Activated CD4-positive, alpha-beta T cell treated with anti-CD3 and anti-CD28 coated beads for 36 hours (primary cell): Measurements from ENCODE around the gene PLEKHJ1. TPM values are rescaled to one million over a fixed set of nuclear protein-coding genes. Genes with fewer than 3 reads are reported as not detected.

Experiments used
- ATAC-seq: fragments of 200-7000 bp; cut with Tn5 transposase; one replicate; pipeline ENCODE4 v1.10.0; 2021; ENCODE audit warnings: mild to moderate bottlenecking, moderate library complexity
- CTCF ChIA-PET: fragments of 350-600 bp; sonication (Branson Sonifier 250); formaldehyde crosslinking; loops from one replicate; lab custom pipeline; 2021; ENCODE audit warnings: antibody characterized with exemption; lab: Charles Lee
- POLR2A ChIA-PET: fragments of 350-600 bp; sonication (Branson Sonifier 250); formaldehyde crosslinking; loops from one replicate; lab custom pipeline; 2021; ENCODE audit warnings: antibody characterized with exemption, inconsistent platforms; lab: Charles Lee
- DNase-seq: peaks from one replicate; pipeline ENCODE4 v3.0.0-alpha.2; 2020
- H3K27ac Mint-ChIP-seq: one replicate; pipeline ENCODE4 v1.8.0; 2021; ENCODE audit warnings: mixed read lengths
- H3K27me3 Mint-ChIP-seq: one replicate; pipeline ENCODE4 v1.8.0; 2021; ENCODE audit warnings: mixed read lengths
- H3K36me3 Mint-ChIP-seq: one replicate; pipeline ENCODE4 v1.8.0; 2021; ENCODE audit warnings: low read depth, mixed read lengths
- H3K4me1 Mint-ChIP-seq: one replicate; pipeline ENCODE4 v1.8.0; 2021; ENCODE audit warnings: mixed read lengths
- H3K4me3 Mint-ChIP-seq: one replicate; pipeline ENCODE4 v1.8.0; 2021; ENCODE audit warnings: mild to moderate bottlenecking, moderate library complexity, mixed read lengths
- H3K9me3 Mint-ChIP-seq: one replicate; pipeline ENCODE4 v1.8.0; 2021; ENCODE audit warnings: low read depth, mixed read lengths
- intact Hi-C, 2 experiments: fragments of 100-400 bp; cut with DNase I in 1 of 2; cut with micrococcal nuclease in 1 of 2; formaldehyde crosslinking; loops; one replicate each; pipeline versions ENCODE4 v1.14.2 to v1.15.1; 2022 to 2024; cut with DNase I, micrococcal nuclease
- total RNA-seq, 2 experiments: library from RNA; stranded (reverse); gene quantifications; one replicate each; pipeline ENCODE4 v1.2.3, GENCODE V29; 2021

PLEKHJ1 gene
- total RNA-seq, 2 experiments from 2014 or later = 38.4 to 61.8 TPM

GRCh38 chr19:2215281-2215751 is 20.8 kb downstream of the PLEKHJ1 start:
- H3K36me3 Mint-ChIP-seq = peaks cover 41% of the 10 kb centered on the region
- DNase-seq = peak; percentile 53

DNA sequence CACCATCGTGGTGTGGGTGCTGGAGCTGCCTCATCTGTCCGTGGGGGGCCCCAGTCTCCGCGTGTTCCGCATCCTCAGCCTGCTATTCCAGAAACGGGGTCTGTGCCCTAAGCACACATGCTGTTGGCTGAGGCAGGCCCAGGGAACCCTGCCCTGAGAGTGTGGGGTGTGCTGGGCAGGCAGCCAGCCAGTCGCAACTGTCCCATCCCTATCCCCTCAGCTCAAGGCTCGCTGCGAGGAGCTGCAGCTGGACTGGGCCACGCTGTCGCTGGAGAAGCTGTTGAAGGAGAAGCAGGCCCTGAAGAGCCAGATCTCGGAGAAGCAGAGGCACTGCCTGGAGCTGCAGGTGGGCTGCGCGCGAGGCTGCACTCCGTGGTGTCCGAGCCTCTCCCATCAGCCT is 21.9 kb downstream of the PLEKHJ1 start:
- CTCF ChIA-PET = no interaction called here
- no peak overlapping the region for H3K27ac Mint-ChIP-seq
- POLR2A ChIA-PET = no interaction called here
- H3K9me3 Mint-ChIP-seq = no peaks in the 10 kb centered on the region
- H3K27me3 Mint-ChIP-seq = no peaks in the 10 kb centered on the region
- intact Hi-C loops = no loop called here
- peaks cover 35% of the 10 kb centered on the region for H3K36me3 Mint-ChIP-seq
- no peak overlapping the region for H3K4me3 Mint-ChIP-seq
- ATAC-seq (no peak), DNase-seq (no peak)
- H3K4me1 Mint-ChIP-seq = peaks cover 17% of the 10 kb centered on the region

More at GRCh38 chr19:2215281-2215751, 20.8 kb downstream of the PLEKHJ1 start:
- ChIA-PET POLR2A (interaction anchor here (0.5 to 1.5 kb wide), 3 partner anchors 20 to 139 kb away, joined by 4 to 7 read pairs (median 5); partner anchors contain the start of gene PLEKHJ1), CTCF (interaction anchor here (0.7 kb wide), 1 partner anchor 74 kb away, joined by 3 read pairs; no protein-coding TSS in a partner anchor)
- Mint-ChIP-seq H3K27me3 (no peaks in the 10 kb centered on the region), H3K27ac (peak overlapping the region; percentile 8), H3K4me3 (no peak overlapping the region), H3K9me3 (no peaks in the 10 kb centered on the region), H3K4me1 (peaks cover 17% of the 10 kb centered on the region)
- intact Hi-C loops = no loop called here
- peak; percentile 64 for ATAC-seq

DNA sequence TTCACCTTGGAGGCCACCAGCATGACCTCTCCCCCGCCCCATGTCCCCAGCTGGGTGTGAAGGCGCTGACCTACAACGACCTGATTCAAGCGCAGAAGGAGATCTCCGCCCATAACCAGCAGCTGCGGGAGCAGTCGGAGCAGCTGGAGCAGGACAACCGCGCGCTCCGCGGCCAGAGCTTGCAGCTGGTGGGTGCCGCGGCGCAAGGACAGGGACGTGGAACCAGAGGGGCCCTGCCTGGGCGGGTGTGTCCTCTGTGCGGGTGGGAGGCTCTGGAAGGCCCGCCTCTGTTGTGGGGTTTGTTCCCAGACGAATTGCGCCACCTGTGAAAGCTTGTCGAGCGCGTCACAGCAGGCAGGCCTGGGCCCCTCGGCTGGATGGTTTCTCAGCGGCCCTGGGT is 22.3 kb downstream of the PLEKHJ1 start:
- ChIA-PET POLR2A (no interaction called here), CTCF (interaction anchor here (0.5 kb wide), 1 partner anchor 196 kb away, joined by 3 read pairs; no protein-coding TSS in a partner anchor)
- ATAC-seq = no peak
- DNase-seq = no peak
- Mint-ChIP-seq H3K27ac (no peak overlapping the region), H3K27me3 (no peaks in the 10 kb centered on the region), H3K4me1 (peaks cover 17% of the 10 kb centered on the region), H3K4me3 (no peak overlapping the region), H3K9me3 (no peaks in the 10 kb centered on the region), H3K36me3 (peaks cover 35% of the 10 kb centered on the region)
- intact Hi-C loops = no loop called here

DNA sequence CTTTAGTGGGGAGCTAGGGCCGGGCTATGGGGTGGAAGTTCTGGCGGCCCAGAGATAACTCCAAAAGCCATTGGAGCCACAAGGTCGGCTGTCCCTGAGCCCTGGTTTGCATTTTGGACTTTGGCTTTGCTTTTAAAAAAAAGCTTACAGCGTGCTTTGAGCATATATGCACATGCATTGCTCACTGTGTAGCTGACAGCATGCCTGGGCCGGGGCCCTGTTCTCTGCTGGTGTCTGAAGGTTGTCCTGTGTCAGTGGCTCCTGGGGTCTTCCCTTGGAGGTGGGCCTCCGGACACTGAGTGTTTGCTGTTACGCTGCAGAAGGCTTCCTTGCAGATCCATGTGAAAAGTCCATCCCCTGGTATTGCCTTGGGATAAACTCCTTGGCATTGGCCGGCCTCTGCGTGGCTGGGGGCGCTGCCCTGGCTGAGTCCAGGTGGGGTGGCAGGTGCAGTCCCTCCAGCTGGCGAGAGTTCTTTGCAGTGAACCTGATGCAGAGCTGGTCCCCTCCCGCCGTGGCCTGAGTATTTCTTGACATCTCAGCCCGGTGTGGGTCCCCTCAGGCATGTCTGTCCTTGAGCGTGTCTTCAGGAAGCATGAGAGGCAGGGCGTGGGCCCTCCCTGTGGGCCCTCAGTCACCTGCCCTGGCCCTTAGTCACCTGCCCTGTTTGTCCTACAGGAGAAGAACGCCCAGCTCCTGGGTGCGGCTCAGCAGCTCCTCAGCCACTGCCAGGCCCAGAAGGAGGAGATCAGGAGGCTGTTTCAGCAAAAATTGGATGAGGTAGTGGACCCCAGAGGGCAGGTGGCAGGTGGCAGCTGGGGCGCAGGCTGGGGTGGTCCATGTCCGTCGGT is 23.0 kb downstream of the PLEKHJ1 start:
- Mint-ChIP-seq H3K27me3 (no peaks in the 10 kb centered on the region), H3K4me3 (no peak overlapping the region), H3K9me3 (no peaks in the 10 kb centered on the region), H3K27ac (no peak overlapping the region), H3K4me1 (peaks cover 17% of the 10 kb centered on the region), H3K36me3 (peaks cover 35% of the 10 kb centered on the region)
- intact Hi-C loops = no loop called here
- ATAC-seq = no peak
- POLR2A ChIA-PET = no interaction called here
- CTCF ChIA-PET = interaction anchor here (0.5 to 0.7 kb wide), 2 partner anchors 179 to 195 kb away, joined by 3 to 4 read pairs; no protein-coding TSS in a partner anchor
- DNase-seq = no peak

DNA sequence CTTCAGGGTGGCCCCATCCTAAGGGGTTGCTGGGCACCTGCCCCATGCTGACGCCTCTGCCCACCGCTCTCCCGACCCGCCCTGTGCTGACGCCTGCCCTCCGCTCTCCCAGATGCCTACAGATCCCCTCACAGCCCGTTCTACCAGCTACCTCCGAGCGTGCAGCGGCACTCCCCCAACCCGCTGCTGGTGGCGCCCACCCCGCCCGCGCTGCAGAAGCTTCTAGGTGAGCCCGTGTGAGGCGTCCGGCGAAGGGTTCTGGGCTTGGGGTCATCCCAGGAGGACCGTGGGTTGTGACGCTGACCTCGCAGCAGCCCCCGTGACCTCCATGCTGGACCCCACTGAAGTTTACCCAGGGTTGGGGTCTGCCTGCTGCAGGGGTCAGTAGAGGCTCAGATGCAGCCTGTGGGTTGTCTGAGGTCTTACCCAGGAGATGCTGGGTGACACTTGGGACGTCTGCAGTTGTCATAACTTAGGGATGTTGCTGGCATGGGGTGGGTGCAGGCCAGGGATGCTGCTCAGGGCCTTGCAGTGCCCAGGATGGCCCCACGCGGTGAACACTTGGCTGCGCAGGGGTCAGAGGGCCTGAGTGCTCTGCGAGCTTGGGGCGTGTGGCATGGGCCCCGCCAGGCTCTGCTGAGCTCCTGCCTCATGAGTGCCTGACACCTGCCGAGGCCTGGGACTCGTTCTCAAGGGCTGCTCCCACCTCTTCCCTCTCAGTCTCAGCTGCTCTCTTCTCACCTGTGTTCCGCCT is 25.0 kb downstream of the PLEKHJ1 start:
- ChIA-PET POLR2A (no interaction called here), CTCF (no interaction called here)
- Mint-ChIP-seq H3K4me1 (peaks cover 17% of the 10 kb centered on the region), H3K9me3 (no peaks in the 10 kb centered on the region), H3K27me3 (no peaks in the 10 kb centered on the region), H3K27ac (no peak overlapping the region), H3K4me3 (no peak overlapping the region), H3K36me3 (peaks cover 28% of the 10 kb centered on the region)
- intact Hi-C loops = no loop called here
- ATAC-seq (no peak), DNase-seq (no peak)

DNA sequence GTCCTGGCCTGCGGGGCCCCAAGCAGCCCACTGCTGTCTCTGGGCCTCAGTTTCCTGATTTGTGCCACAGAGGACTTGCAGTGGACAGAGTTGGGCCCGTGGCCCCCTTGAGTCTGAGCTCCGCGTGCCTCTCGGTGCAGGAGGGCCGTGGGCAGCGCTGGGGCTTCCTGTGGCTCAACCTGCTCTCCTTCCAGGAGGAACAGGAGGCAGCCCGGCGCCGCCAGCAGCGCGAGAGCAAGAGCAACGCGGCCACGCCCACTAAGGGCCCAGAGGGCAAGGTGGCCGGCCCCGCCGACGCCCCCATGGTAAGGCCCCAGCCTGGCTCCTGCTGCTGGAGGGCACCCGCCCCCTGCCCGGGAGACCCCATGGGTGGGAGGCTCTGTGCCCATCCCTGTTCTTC is 25.9 kb downstream of the PLEKHJ1 start:
- Mint-ChIP-seq H3K27ac (no peak overlapping the region), H3K4me1 (peaks cover 9% of the 10 kb centered on the region), H3K9me3 (no peaks in the 10 kb centered on the region), H3K27me3 (no peaks in the 10 kb centered on the region), H3K4me3 (no peak overlapping the region), H3K36me3 (peaks cover 19% of the 10 kb centered on the region)
- POLR2A ChIA-PET = no interaction called here
- ATAC-seq (no peak), DNase-seq (no peak)
- CTCF ChIA-PET = no interaction called here
- intact Hi-C loops = no loop called here

- Mint-ChIP-seq H3K9me3 (no peaks in the 10 kb centered on the region), H3K4me3 (no peak overlapping the region), H3K27ac (no peak overlapping the region), H3K27me3 (no peaks in the 10 kb centered on the region), H3K4me1 (peaks cover 2% of the 10 kb centered on the region), H3K36me3 (peaks cover 14% of the 10 kb centered on the region)
- ATAC-seq (no peak), DNase-seq (no peak)
- ChIA-PET CTCF (no interaction called here), POLR2A (no interaction called here)
- intact Hi-C loops = no loop called here
Measured at GRCh38 chr19:2209408-2209807, 26.7 kb downstream of the PLEKHJ1 start.

- Mint-ChIP-seq H3K27me3 (no peaks in the 10 kb centered on the region), H3K27ac (no peak overlapping the region), H3K9me3 (no peaks in the 10 kb centered on the region), H3K4me1 (no peaks in the 10 kb centered on the region), H3K36me3 (peaks cover 16% of the 10 kb centered on the region), H3K4me3 (no peak overlapping the region)
- DNase-seq = no peak
- POLR2A ChIA-PET = no interaction called here
- ATAC-seq = no peak
- intact Hi-C loops = no loop called here
- CTCF ChIA-PET = no interaction called here
Measured at GRCh38 chr19:2208975-2209374, 27.2 kb downstream of the PLEKHJ1 start.

- Mint-ChIP-seq H3K27me3 (no peaks in the 10 kb centered on the region), H3K4me3 (no peak overlapping the region), H3K27ac (no peak overlapping the region), H3K36me3 (peaks cover 14% of the 10 kb centered on the region), H3K4me1 (no peaks in the 10 kb centered on the region), H3K9me3 (no peaks in the 10 kb centered on the region)
- POLR2A ChIA-PET = no interaction called here
- intact Hi-C loops = no loop called here
- no peak for ATAC-seq
- CTCF ChIA-PET = no interaction called here
- peak; percentile 41 for DNase-seq
Measured at GRCh38 chr19:2207991-2208860, 27.9 kb downstream of the PLEKHJ1 start.

DNA sequence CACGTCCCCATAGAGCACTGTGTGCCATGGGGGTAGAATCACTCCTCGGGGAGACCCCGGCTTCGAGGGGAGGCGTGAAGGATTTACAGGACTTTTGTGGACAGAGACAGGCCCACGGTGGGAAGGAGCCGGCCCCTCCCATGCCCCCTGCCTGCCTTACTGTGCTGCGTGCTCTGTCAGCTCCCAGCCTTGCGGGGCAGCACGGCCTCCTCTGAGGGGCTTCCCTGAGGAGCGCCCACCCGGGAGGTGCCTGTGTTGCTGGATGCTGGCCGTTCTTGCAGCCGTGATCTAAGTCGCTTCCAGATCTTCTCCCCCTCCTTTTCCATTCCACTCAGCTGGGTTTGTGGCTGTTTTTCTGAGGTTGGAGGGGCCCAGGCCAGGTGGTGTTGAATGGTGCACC is 29.1 kb downstream of the PLEKHJ1 start:
- Mint-ChIP-seq H3K9me3 (no peaks in the 10 kb centered on the region), H3K36me3 (peaks cover 13% of the 10 kb centered on the region), H3K4me3 (no peak overlapping the region), H3K27ac (no peak overlapping the region), H3K4me1 (no peaks in the 10 kb centered on the region), H3K27me3 (no peaks in the 10 kb centered on the region)
- ChIA-PET POLR2A (no interaction called here), CTCF (no interaction called here)
- intact Hi-C loops = no loop called here
- ATAC-seq = no peak
- no peak for DNase-seq

DNA sequence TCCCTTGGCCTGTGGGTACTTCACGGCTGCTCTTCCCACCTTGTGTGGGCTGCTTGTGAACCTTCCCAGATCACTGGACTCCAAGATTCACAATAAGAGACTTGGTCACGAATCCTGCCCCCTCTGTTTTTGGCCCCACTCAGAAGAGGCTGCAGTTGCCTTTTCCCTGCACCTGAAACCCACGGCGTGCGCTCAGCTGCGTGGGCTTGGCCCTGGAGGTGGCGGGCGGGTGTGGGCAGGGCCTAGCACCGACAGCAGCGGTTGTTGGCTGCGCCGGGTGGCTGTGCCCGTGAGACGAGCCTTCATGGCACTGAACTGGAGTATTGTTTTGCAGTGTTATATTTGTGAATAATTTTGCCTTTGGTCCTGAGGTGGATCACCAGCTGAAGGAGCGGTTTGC is 33.8 kb downstream of the PLEKHJ1 start:
- ATAC-seq (no peak), DNase-seq (no peak)
- H3K4me1 Mint-ChIP-seq = no peaks in the 10 kb centered on the region
- ChIA-PET CTCF (no interaction called here), POLR2A (no interaction called here)
- peaks cover 5% of the 10 kb centered on the region for H3K36me3 Mint-ChIP-seq
- H3K27me3 Mint-ChIP-seq = no peaks in the 10 kb centered on the region
- H3K9me3 Mint-ChIP-seq = no peaks in the 10 kb centered on the region
- intact Hi-C loops = no loop called here
- H3K4me3 Mint-ChIP-seq = no peak overlapping the region
- no peak overlapping the region for H3K27ac Mint-ChIP-seq
